ENCODE measurements around the gene PLEK2.
"Not testable (repeated sequence)": the region's sequence is repeated elsewhere in the genome, so short reads cannot be mapped to it uniquely, and the experiment has no call there.

PLEK2 gene

GRCh38 chr14:67358924-67359774, 52.8 kb downstream of the PLEK2 start:
- no peak for DNase-seq (ENCODE audit: low read depth, low spot score)

GRCh38 chr14:67357969-67358354, 54.0 kb downstream of the PLEK2 start:
- DNase-seq (ENCODE audit: low read depth, low spot score), result no peak

DNA sequence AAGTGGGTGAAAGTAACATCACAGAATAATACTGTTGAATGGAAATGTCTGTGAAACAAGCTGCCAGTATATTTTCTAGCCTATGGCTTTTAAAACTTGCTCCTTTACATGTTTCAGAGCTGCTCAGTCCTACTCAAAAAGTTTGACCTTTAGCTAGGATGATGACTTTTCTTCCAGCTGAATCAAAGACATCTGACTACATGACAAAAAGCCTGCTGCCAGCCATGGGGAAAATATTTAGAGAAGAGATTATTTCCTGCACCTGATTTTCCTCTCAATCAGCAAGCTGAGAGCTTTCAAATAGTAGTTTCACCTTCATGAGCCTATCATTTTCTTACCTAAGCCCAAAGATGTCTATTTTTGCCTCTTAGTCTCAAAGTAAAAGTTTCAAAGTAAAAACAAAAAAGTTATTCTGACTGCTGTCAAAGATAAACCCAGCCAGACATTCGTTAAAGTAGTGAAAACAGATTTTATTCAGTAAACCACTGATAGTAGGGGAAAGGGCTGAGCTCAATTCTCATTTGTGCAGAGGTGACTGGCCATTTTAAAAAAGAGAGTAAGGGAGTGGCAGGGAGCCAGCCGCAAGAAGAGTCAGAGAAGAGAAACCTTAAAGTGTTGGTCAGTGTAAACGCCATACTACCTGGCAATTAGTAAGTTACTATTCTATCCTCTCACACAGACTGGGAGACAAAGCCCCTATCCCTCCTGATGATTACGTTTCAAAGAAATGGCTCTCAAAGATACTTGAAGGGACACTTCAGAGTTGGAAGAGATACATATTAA, 54.6 kb downstream of the PLEK2 start:
- DNase-seq (ENCODE audit: low read depth, low spot score), result no peak

DNA sequence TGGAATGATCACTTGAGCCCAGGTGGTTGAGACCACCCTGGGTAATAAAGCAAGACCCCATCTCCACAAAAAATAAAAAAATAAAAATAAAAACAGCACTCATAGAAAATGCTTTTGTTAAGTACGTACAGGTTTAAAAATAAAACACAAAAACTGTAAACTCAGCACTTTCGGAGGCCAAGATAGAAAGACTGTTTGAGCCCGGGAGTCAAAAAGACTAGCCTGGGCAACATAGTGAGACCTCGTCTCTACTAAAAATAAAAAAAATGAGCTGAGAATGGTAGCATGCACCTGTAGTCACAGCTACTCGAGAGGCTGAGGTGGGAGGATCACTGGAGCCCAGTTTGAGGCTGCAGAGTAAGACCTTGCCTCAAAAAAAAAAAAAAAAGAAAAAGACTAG, 59.9 kb downstream of the PLEK2 start:
- DNase-seq (ENCODE audit: low read depth, low spot score), result no peak

GRCh38 chr14:67345583-67345982, 66.4 kb downstream of the PLEK2 start:
- no peak for DNase-seq (ENCODE audit: low read depth, low spot score)

- DNase-seq (ENCODE audit: low read depth, low spot score), result no peak
Observed at GRCh38 chr14:67343601-67344230, 68.2 kb downstream of the PLEK2 start.

- not testable (repeated sequence) for DNase-seq (ENCODE audit: low read depth, low spot score)
Observed at GRCh38 chr14:67341231-67341630, 70.7 kb downstream of the PLEK2 start.
